HG03521 (cell line): ENCODE results near the gene NAA25.
"Not testable (repeated sequence)": the region's sequence is repeated elsewhere in the genome, so short reads cannot be mapped to it uniquely, and the experiment has no call there.

Experiments
- ATAC-seq: cut with Tn5 transposase; IDR thresholded peaks from one replicate; pipeline ENCODE4 v1.9.1; 2021; ENCODE audit warnings: mild to moderate bottlenecking, moderate library complexity; ENCODE audit not compliant: unreplicated experiment

NAA25 gene

DNA sequence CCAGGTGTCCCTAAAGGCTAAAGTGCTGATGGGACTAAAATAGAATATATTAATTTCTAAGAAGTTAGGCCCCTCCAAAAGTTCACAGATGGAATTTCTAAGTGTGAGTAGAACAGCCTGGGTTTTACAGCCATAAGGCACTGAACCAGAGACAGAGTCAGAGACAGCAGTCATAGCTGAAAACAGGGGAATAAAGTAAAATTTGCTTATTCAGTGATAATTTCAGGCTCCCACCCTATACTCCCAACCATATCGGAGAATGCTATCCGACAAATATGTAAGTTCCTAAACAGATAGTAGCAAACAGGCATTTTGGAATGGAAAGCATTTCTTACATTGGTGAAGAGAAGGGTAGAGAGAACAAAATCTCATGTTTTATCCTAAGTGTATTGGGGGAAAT lies 45.3 kb downstream of the NAA25 start:
- no peak for ATAC-seq

DNA sequence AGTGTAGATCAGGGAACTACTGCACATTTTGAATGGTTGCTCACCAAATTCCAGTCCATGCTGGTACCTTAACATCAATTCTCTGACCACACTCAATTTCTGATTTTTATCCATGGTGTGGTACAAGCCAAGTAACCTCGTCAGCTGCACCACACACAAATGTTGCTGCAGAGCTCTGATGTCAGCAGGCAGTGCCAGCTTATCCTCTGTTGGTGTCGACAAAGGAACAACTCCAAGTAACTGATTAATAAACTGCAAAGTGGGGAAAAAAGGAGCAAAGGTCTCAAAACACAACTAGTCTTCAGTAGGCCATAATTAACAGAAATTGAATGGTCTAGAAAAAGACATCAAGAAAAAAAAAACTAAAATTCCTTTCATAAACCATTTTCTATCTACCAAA lies 47.4 kb downstream of the NAA25 start:
- no peak for ATAC-seq

DNA sequence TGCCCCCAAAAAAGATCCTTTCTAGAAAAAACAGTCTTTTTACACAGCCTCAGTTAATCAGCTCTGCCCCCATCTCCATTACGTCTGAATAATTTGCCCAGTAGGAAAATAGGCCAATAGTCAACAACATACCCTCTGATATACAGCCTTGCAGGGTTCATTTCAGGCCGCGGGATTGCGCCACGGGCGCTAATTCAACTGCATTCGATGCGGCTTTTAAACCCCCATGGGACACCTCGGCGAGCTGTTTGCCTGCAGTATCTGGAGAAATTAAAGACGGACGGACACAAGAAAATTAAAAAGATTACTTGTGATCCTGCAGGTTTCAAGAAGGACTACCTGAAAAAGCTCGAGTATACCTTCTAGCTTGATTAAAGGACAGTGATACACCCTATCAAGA lies 59.2 kb downstream of the NAA25 start:
- ATAC-seq, result no peak

DNA sequence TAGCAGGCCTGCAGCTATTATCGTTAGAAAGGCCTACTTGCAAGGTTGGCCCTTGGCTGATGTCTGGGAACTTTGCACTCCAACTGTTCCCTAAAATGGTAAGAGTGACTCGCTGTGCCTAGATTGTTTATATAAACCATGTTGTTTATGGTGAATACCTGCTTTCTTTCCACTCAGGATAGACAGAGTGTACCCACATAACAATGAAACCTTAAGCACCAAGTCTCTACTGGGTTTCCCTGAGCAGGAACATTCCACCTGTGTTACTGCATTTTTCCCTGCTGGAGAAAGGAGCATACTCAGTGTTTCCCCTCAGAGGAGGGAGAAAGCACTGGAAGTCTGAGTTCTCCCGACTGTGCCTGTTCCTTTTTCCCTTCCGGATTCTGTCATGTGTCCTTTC lies 62.6 kb downstream of the NAA25 start:
- ATAC-seq, result no peak

DNA sequence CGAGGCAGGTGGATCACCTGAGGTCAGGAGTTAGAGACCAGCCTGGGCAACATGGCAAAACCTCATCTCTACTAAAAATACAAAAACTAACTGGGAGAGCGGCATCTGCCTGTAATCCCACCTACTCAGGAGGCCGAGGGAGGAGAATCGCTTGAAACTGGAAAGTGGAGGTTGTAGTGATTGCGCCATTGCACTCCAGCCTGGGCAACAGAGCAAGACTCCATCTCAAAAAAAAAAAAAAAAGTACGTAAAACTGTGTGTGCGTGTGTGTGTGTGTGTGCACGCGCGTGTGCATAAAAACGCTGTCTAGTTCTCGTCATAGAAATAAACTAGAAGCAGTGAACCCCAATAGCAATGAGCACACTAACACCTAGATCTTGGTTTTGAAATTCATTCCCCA lies 72.0 kb downstream of the NAA25 start:
- not testable (repeated sequence) for ATAC-seq

DNA sequence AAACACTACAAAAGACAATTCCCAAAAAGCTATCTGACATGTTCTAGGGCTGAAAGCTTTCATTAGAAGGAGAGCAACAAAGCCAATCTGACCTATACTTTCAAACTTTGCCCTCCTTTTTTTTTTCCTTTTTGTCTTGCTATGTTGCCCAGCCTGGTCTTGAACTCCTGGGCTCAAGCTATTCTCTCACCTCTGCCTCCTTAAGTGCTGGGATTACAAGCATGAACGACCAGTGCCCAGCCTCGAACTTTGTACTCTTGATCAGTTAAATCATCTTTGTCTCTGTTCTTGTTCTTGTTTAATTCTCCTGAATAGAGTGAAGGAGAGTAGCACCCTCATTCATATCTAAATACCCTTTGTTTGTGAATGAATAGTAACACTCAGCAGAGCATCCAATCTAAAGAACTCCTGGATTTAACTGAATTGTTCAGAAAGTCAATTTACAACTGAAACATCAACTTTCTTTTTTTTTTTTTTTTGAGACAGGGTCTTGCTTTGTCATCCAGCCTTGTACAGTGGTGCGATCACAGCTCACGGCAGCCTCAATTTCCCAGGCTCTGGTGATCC lies 73.3 kb downstream of the NAA25 start:
- ATAC-seq, result no peak

DNA sequence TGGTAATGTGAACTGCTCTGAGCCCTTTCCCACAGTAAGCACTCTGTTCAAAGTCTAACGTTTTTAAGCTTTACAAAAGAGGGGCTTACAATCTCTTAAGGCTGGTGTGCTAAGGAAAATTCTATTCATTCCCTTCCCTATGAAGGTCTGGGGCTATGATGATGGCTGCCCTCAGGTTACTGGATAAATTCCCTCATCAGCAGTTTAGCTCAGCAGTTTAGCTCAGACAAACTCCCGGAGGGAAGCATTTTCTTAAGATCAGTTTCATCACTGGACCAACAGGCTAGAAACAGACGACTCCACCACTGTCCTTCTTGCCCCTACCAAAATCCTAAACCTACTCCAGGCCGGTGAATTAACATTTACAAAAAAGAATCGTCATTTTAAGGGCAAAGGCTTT lies 76.3 kb downstream of the NAA25 start:
- ATAC-seq, result no peak

DNA sequence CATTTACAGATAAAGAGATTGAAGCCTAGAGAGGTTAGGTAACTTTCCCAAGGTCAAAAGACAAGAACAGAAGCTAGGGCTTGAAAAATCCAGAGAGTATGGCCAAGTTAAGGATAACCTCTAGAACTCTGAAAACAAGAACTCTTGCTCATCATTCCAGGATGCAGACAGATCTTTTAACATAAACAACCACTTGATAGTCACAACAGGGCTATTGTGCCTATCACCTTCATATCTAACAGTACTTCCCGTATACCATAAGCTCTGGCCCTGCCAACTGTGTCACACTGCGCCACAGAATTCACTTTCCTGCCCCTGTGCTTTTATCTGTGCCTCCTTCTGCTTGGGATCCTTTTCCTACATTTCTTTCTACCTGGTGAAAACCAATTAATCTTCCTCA lies 77.1 kb downstream of the NAA25 start:
- ATAC-seq, result no peak

DNA sequence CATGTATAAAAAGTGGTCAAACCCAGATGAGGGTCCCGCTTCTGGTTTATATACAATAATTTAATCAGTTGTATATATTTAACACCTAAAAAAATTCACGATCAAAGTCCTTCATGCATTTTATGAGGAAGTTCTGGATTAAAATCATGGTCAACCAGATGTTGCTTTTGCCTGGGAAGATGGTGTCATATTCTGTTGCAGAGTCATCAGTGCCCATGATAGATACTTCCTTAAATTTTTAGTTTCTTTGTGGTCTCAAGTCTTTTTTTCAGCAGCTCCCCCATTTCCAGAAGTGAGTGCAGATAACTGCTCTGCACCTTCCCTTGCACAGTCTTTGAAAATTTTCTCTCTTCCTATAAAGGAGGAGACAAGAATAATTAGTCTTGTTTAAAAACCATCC lies 79.3 kb downstream of the NAA25 start:
- ATAC-seq, result no peak

DNA sequence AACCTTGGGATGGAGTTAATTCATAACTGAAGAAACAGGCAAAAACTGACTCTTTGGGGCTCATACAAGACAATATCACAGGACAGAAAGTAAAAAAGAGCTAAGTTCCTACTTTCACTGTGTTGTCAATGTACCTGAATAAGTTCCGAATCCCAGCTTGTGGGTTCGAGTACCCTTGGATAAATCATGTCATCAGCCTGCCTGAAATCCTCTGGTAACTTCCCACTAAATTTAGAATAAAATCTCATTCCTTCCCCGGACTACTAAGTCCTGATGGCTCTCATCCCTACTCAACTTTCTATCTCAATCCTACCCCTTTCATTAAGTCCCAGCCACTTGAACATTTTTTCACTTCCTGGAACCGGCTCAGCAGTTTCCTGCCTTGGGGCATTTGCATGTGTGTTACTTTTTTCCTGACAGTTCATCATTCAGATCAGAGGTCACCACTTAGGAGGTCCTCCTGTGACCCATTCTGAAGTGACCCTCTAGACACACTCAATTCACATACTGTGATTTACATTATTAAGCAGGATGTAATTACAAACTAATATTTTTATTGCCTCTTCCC lies 82.7 kb downstream of the NAA25 start:
- no peak for ATAC-seq

DNA sequence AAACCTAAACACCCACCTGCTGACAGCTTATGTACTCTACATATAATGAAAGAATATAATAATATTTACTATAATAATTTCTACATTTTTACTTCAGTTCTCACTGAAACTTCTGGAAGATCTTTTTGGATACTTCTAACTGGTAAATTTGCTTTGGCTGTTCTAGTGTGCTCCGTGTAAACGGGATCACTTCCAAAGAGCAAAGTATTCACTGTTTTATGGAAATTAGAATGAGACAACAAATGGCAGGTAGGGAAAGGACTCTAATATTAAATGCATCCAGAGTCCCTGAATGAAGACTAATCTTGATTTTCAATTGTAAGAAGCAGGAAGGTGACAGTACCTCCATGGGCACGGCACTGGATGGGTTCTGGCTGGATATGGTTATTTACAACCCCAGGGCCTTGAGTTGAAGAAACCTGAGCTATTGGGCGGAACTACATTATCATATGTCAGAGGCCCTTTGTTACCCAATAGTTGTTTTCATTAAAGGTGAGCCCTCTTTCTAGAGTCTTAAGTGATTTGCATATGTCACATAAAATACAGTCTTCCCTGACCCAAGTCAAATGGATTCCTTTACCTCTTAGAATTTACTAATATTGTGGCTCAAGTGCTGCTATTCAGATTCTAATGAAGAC lies 84.7 kb downstream of the NAA25 start:
- ATAC-seq, result no peak

DNA sequence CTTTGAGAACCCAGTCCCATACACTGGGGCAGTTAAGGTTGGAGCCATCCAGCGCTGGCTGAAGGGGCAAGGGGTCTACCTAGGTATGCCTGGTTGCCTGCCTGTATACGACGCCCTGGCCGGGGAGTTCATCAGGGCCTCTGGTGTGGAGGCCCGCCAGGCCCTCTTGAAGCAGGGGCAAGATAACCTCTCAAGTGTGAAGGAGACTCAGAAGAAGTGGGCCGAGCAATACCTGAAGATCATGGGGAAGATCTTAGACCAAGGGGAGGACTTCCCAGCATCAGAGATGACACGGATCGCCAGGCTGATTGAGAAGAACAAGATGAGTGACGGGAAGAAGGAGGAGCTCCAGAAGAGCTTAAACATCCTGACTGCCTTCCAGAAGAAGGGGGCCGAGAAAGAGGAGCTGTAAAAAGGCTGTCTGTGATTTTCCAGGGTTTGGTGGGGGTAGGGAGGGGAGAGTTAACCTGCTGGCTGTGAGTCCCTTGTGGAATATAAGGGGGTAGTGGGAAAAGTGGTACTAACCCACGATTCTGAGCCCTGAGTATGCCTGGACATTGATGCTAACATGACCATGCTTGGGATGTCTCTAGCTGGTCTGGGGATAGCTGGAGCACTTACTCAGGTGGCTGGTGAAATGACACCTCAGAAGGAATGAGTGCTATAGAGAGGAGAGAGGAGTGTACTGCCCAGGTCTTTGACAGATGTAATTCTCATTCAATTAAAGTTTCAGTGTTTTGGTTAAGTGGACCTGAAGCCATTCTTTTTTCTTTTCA lies 86.2 kb downstream of the NAA25 start:
- ATAC-seq, result no peak

DNA sequence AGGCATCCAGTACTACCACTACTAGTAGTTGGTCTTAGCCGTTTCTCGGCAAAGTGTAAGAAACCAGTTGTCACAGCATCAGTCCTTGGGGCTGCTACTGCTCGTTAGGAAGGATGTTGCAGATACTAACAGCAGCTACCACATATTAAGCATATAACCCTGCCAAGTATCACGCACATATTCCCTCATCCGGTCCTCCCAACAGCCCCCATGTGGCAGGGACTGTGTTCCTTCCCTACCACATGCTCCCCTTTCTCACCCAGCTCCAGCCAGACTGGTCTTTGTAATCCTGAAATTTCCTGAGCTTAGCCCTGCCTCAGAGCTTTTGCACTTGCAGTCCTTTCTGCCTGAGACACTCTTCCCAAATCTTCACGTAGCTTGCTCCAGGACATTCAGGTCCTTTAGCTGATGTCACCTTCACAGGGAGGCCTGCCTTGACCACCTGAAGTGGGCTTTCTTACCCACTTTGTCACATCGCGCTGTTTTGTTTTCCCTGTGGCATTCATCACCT lies 87.6 kb downstream of the NAA25 start:
- ATAC-seq, result no peak

DNA sequence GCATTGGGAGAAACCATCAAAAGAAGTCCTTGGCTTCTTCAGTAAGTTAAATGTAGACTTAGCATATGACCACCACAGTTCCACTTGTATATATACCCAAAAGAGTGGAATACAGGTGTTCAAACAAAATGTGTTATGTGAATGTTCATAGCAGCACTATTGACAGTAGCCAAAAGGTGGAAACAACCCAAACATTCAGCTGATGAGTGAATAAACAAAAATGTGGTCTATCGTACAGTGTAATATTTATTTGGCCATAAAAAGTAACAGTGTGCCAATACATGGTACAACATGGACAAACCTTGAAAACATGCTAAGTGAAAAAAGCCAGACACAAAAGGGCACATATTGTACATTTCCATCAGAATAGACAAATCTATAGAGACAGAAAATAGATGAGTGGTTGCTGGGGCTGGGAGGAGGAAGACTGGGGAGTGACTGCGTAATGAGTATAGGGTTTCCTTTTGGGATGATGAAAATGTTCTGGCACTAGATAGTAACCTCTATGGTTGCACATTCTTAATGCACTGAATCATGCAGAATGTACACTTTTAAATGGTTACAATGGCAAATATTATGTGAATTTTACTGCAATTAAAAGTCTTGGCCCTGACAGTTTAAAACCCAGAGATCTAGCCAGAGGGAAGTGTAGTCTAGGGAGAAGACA lies 89.9 kb downstream of the NAA25 start:
- ATAC-seq, result no peak

DNA sequence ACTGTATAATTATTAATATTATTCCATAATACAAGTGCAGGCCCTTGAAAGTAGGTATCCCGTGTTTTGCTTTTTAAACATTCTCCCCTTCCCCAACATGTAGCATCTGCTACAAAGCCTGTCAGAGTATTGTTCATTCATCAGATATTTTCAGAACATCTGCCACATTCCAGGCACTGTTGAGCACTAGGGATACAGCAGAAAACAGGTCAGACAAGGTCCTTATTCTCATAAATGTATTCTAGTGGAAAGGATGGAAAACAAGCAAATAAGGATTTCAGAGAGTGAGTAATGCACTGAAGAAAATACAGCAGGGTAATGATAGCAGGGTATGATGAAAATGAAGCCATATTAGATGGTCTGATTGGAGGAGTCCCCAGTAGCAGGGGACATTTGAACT lies 91.5 kb downstream of the NAA25 start:
- no peak for ATAC-seq

DNA sequence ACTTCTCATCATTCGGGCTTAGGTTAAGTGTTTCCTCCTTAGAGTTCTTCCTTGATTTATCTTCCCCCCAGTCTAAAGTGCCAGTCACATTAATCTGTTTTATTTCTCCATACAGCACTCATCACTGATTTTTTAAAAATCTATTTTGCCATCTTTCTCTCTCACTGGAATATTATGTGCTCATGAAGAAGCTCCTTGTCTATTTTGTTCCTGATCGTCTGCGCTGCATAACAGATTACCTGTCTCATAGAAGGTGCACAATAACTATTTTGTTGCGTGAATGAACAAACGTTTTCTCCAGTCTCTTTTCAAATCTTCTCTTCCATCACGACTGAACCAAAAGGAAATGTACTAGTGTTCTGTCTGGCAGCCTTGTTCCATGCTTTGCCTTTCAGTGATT lies 92.6 kb downstream of the NAA25 start:
- no peak for ATAC-seq

DNA sequence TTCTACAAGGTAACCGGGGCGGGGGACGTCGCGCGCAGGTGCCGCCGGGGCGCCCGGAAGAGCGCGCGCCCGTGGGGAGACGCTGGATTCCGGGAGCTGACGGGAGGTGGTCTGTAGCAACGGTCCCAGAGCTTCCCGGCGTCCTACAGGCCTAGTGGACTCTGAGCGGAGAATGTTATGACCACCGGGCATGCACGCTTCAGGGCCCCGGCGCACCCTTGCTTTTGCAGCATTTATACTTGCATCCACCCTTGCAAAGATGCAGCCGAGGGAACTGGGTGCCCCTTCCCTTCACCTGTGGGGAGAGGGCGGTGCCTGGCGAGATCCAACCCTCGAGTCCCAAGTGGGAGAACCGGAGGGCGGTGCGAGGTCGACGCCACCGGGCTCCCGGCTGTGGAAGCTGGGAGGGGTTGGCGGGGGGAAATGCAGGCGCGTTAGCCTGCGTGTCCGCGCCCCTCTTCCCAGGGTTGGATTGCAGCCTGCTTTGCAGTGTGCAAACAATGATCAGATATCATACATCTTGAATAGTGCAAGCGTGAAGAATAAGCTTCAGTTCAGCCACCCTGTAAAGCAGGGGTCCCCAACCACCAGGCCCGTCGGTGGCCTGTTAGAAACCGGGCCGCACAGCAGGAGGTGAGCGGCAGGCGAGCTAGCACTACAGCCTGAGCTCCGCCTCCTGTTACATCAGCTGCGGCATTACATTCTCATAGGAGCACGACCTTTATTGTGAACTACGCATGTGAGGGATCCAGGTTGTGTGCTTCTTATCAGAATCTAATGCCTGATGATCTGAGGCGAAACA lies 94.8 kb downstream of the NAA25 start:
- peak; percentile 22 for ATAC-seq

DNA sequence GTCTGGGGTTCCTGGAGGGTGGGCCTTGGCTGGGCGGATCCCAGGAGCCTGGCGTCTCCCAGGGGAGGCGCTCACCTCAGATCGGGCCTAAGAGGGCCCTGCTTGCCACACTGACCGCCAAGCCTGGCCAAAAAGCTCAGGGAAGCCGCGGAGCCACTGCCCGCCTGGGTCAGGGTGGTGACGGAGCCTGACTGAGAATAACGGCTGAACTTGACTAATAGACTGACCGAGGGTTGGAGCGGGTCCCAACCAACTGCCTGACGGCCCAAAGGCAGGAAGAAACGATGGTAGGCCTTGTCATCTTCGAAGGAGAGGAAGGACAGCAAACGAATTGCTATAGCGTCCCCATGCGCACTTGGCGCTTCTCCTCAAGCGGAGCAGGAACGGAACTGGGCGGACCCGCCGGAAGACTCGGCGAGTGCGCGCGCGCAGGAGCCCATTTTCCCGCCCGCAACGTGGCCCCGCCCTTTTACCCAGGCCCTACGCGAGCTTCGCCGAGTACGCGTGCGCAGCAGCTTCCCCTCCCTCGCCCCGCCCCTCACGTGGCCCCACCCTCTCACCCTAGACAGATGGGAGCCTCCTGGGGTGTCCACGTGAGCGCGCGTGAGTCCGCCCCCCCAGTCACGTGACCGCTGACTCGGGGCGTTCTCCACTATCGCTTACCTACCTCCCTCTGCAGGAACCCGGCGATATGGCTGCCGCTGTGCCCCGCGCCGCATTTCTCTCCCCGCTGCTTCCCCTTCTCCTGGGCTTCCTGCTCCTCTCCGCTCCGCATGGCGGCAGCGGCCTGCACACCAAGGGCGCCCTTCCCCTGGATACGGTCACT lies 95.6 kb downstream of the NAA25 start, which contains the start of the genes ERP29 and TMEM116:
Gene ERP29, plus strand, starts transcription at position 652 of the 826 bp plus-strand sequence. Its CDS starts 40 bp downstream, at position 692.
Gene TMEM116, minus strand, starts transcription at position 391 of the 826 bp plus-strand sequence. CDS start 7,895 bp downstream, outside the sequence.
- peak; percentile 66 for ATAC-seq

DNA sequence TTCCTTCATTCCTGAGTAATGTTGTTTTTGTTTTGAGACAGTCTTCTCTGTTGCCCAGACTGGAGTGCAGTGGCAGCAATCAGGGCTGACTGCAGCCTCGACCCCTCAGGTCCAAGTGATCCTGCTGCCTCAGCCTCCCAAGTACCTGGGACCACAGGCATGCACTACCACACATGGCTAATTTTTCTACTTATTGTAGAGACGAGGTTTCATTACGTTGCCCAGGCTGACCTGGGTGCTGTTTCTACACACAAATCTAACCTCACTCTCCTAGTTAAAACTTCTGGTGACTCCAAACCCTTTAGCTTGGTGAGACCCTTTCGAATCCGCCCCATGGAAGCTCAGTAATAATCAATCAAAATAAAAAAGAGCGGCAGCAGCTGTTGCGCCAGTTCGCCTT lies 96.9 kb downstream of the NAA25 start:
- no peak for ATAC-seq
